Activated CD8-positive, alpha-beta memory T cell treated with anti-CD3 and anti-CD28 coated beads for 48 hours (primary cell): ENCODE data around the gene JAKMIP1.
"Not testable (repeated sequence)": the region's sequence is repeated elsewhere in the genome, so short reads cannot be mapped to it uniquely, and the experiment has no call there.

Experiments
- DNase-seq, 3 experiments: peaks; one replicate each; pipeline ENCODE4 v3.0.0-alpha.2; 2020; ENCODE audit warnings: low read depth in 2 of 3, low spot score in 2 of 3

Gene JAKMIP1

DNA sequence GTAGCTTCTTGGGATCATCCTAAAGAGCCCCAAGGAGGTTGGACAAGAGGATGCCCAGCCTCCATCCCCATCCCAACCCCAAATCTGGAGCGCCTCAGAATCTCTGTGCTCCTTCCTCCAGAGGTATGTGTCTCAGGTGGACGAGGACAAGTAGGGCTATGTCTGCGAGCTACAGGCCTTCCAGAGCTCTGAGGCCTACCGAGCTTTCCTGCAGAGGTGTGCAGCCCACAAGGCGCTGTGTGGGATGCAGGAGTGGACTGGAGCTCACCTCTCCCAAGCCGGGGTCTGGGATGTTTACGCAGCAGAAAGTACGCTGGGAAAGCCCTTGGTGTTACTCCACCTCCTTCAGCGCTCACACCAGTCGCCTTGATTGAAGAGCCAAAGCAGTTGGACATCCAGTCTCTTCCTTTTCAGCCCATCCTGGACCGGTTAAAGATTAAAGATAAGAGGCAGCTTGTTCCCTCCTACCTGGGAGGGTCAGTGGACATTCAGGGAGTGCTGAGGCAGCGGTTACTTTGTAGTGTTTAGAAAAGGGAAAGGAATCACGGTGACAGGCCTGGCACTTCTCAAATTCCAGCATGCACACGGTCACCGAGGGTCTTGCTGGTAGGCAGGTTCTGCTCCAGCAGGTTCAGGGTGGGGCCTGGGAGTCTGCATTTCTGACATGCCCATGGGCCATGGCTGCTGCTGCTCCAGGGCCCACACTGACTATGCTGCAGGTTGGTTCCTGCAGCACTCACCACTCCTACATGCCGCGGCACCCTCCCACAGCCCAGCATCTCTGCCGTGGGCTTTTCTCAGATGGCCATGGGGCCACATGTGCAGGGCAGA is 29.5 kb upstream of the JAKMIP1 start:
- no peak for DNase-seq

GRCh38 chr4:6229095-6229494 is 28.7 kb upstream of the JAKMIP1 start:
- no peak for DNase-seq

- no peak for DNase-seq
Observed at GRCh38 chr4:6228158-6229067, 28.1 kb upstream of the JAKMIP1 start.

- no peak for DNase-seq
Observed at GRCh38 chr4:6227412-6228157, 27.2 kb upstream of the JAKMIP1 start.

DNA sequence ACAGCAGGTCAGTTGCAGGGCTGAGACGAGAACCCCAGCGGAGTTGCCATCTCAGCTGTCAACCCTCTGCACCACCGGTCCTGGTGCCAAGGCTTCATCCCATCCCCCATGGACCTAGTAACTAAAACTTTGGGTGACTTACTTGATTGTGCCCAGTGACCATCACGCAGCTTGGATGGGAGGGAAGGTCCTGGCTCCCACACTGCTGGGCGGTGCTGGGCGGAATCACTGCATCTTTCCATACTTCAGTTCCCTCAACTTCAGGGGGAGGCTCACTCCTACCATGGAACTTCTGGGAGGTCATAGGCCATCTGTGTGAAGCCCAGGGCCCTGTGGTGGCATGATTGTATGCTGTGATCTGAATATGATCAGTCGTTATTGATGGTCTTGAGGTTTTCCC is 26.2 kb upstream of the JAKMIP1 start:
- no peak for DNase-seq

DNA sequence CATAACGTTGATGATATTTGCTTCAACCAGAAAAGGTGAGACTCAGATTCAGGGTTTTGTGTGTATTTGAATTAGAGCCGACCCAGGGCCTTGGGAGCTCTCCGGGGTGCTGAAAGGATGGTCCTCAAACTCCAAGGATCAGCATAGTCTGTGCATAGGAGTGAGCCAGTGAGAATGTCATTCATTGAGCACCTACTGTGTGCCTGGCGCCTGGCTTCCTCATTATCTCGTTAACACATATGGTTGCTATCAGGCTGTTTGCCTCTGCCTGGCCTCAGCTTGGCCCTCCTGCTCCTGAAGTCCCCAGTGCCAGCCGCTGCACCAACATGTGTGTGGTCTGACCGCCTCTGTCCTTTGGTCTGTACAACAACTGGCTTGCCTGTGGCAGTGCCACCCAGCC is 25.1 kb upstream of the JAKMIP1 start:
- no peak for DNase-seq

DNA sequence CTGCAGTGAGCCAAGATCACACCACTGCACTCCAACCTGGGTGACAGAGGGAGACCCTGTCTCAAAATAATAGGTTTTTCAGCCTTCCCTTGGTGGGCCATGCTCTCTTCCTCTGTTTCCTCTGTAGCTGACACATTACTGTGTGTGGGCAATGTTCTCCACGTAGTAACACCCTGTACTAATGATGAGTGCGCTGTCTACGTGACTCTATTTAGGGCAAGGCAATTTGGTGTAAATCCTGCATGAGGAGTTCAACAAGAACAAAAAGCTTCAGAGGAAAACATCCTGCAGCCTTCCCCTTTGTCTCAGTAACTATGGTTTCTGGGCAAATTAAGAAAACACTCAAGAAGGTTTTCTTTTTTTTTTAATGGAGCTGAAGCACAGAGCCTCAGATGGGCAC is 24.4 kb upstream of the JAKMIP1 start:
- DNase-seq: no peak

GRCh38 chr4:6222761-6223292 is 22.5 kb upstream of the JAKMIP1 start:
- DNase-seq: no peak

DNA sequence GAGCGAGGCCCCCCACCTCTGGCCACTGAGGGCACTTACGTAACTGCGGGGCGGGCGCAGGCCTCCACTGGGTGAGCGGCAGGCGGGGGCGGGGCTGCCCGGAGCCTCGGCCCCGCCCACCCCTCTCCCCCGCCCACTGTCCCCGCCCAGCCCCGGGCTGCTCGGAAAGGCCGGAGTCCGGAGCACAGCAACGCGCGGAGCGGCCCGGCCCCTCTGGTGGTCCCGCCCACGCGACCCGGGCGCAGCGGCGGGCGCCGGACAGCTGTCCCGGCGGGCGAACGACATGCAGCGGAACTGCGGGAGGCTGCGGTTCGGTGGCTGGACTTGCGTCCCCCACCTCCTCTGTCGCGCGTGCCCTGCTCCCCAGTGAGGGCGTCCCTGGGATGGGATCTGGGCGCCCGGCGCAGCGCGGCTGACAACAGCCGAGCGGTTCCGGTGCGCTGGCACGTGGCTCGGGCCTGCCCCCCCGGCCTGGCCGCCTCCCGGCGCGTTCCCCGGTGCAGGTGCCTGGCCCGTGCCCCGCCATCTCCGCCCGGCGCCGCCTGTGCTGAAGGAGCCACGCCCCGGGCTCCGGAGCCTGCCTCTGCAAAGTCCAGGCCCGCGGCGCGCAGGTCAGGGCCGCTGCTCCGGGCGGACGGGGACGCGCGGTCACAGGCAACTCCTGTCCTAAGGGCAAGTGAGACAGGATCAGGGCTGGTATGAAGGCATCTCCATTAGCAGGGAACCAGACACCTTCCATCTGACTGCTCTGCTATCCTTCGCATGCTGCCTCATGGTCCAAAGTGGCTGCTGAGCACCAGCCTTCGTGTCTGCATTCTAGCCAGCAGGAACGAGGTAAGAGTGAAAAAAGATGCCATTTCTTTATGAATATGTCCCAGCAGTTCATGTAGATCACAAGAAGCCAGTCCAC is 21.8 kb upstream of the JAKMIP1 start:
- no peak for DNase-seq

- DNase-seq: no peak
Observed at GRCh38 chr4:6221301-6221850, 21.0 kb upstream of the JAKMIP1 start.

- no peak for DNase-seq
Observed at GRCh38 chr4:6217716-6218381, 17.5 kb upstream of the JAKMIP1 start.

DNA sequence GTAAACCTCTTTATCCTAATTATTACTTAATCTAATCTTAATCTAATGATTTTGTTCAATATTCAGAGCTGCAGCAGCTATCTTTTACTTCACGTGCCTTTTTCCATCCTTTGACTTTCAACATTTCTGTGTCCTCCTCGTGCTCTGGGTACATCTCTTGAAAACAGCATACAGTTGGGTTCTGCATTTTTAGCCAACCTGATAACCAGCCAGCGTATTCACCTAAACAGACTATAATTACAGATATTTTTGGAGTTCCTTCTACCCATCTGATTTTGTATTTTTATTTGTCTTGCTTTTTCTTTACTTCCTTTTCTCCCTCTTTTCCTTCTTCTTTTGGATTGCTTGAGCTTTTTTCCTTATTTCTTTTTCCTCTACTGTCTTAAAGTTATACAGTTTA is 16.2 kb upstream of the JAKMIP1 start:
- DNase-seq: no peak

- no peak for DNase-seq
Observed at GRCh38 chr4:6209921-6210320, 9.6 kb upstream of the JAKMIP1 start.

- not testable (repeated sequence) for DNase-seq
Observed at GRCh38 chr4:6209291-6209690, 8.9 kb upstream of the JAKMIP1 start.

GRCh38 chr4:6208416-6208815 is 8.1 kb upstream of the JAKMIP1 start:
- DNase-seq: no peak

DNA sequence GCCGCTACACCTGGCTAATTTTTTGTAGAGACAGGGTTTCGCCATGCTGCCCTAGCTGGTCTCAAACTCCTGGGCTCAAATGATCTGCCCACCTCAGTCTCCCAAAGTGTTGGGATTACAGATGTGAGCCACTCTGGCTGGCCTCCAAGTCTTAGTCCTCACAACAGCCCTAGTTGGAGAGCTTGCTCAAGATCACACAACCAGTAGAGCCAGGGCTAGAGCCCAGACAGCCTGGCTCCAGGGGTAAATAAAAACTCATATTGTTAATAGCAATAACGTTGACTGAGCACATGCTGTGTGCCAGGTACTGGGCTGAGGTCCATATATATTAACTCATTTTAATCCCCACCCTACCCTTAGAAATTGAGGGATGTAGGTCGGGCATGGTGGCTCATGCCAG is 7.3 kb upstream of the JAKMIP1 start:
- DNase-seq: no peak

GRCh38 chr4:6206771-6207290 is 6.5 kb upstream of the JAKMIP1 start:
- no peak for DNase-seq

GRCh38 chr4:6205973-6206372 is 5.6 kb upstream of the JAKMIP1 start:
- DNase-seq: no peak

DNA sequence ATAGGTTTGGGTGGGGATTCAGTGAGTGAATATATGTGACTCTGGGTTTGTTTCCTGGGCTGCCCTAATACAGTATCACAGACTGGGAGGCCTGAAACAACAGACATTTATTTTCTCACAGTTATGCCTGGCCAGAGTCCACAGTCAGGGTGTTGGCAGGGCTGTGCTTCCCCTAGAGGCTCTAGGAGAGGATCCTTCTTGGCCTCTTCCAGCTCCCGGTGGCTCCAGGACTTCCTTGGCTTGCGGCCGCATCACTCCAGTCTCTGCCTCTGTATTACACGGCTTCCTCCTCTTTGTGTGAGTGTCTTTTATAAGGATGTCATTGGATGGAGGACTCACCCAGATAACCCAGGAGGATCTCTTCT is 5.2 kb upstream of the JAKMIP1 start:
- no peak for DNase-seq
